Measurements from ENCODE around the gene TRABD2B. TPM values are rescaled to one million over a fixed set of nuclear protein-coding genes. Genes with fewer than 3 reads are reported as not detected.

Gene TRABD2B
- total RNA-seq, 1 experiment from 2014 or later: 10.3 TPM

DNA sequence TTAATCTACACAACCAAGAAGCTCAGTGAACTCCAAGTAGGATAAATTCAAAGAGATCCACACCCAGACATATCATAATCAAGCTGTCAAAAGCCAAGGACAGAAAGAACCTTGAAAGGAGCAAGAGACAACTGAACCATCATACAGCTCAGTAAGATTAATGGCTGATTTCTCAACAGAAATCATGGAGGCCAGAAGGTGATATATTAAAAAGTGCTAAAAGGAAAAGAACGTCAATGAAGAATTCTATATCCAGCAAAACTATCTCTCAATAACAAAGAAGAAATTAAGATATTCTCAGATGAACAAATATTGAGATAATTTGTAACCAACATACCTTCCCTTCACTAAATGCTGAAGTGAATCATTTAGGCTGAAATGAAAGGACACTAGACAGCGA is 161.8 kb downstream of the TRABD2B start:
- POLR2A ChIA-PET: no interaction called here
- no peaks in the 10 kb centered on the region; the same call in 1 of the 2 replicates for H3K27me3 Mint-ChIP-seq (ENCODE audit: low read depth)
- CTCF ChIA-PET: no interaction called here
- ATAC-seq (no peak), DNase-seq (ENCODE audit: low spot score) (no peak)
- peaks cover 13% of the 10 kb centered on the region for H3K36me3 Mint-ChIP-seq
- peaks cover 19% of the 10 kb centered on the region for H3K9me3 Mint-ChIP-seq
- H3K4me3 Mint-ChIP-seq: no peak overlapping the region
- peaks cover 23% of the 10 kb centered on the region for H3K4me1 Mint-ChIP-seq
- no peak overlapping the region for H3K27ac Mint-ChIP-seq
- TF ChIP-seq ZNF263 (CRISPR knock-in tag; IDR thresholded peaks at IDR 0.05; ENCODE audit: low read depth): no peak
- no peak for TF ChIP-seq NFE2L1 (CRISPR knock-in tag; IDR thresholded peaks at IDR 0.05)
- no peak for TF ChIP-seq RORB (CRISPR knock-in tag; IDR thresholded peaks at IDR 0.05)
- TF ChIP-seq ETV6 (CRISPR knock-in tag; IDR thresholded peaks at IDR 0.05): no peak
- no peak for TF ChIP-seq E2F4 (CRISPR knock-in tag; IDR thresholded peaks at IDR 0.05; ENCODE audit: borderline replicate concordance, low read depth)
- TF ChIP-seq ZNF532 (CRISPR knock-in tag; IDR thresholded peaks at IDR 0.05; ENCODE audit: borderline replicate concordance): no peak
- TF ChIP-seq IRF2 (CRISPR knock-in tag; IDR thresholded peaks at IDR 0.05; ENCODE audit: borderline replicate concordance, low read depth): no peak
- TF ChIP-seq CREB1 (CRISPR knock-in tag; IDR thresholded peaks at IDR 0.05): no peak
- TF ChIP-seq ZNF317 (CRISPR knock-in tag; IDR thresholded peaks at IDR 0.05; ENCODE audit: borderline replicate concordance, low read depth): no peak
- no peak for TF ChIP-seq HMGXB4 (CRISPR knock-in tag; IDR thresholded peaks at IDR 0.05)
- TF ChIP-seq SOX15 (CRISPR knock-in tag; IDR thresholded peaks at IDR 0.05): no peak
- no peak for TF ChIP-seq ESRRA (CRISPR knock-in tag; IDR thresholded peaks at IDR 0.05; ENCODE audit: borderline replicate concordance)
- TF ChIP-seq MAX (CRISPR knock-in tag; IDR thresholded peaks at IDR 0.05): no peak
- TF ChIP-seq ZNF512 (CRISPR knock-in tag; IDR thresholded peaks at IDR 0.05; ENCODE audit: borderline replicate concordance): no peak

DNA sequence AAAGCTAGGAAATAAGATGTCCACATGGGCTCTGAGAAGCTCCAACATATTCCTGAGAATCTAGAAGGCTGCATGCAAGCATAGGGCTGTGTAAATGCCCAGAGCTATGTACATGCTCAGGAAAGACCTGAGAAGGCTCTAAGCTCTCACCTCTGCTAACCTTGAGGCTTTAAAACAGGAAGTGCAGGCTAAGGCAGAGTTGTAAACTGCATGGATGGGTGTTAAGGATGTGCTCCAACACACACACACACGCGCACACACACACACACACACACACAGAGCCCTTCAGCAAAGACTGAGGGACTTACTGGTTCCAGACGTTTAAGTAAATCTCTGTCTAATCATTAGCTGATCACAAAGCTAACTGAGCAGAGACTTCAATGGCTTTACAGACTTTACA is 162.9 kb downstream of the TRABD2B start:
- Mint-ChIP-seq H3K27me3 (ENCODE audit: low read depth) (no peaks in the 10 kb centered on the region; the same call in none of the 2 replicates), H3K9me3 (peaks cover 19% of the 10 kb centered on the region), H3K36me3 (peaks cover 13% of the 10 kb centered on the region), H3K4me1 (peaks cover 32% of the 10 kb centered on the region), H3K27ac (no peak overlapping the region), H3K4me3 (no peak overlapping the region)
- ATAC-seq (no peak), DNase-seq (ENCODE audit: low spot score) (no peak)
- CTCF ChIA-PET: interaction anchor here (1.0 kb wide), 1 partner anchor 259 kb away, joined by 3 read pairs; no protein-coding TSS in a partner anchor
- POLR2A ChIA-PET: no interaction called here
- TF ChIP-seq, protein P1, sequence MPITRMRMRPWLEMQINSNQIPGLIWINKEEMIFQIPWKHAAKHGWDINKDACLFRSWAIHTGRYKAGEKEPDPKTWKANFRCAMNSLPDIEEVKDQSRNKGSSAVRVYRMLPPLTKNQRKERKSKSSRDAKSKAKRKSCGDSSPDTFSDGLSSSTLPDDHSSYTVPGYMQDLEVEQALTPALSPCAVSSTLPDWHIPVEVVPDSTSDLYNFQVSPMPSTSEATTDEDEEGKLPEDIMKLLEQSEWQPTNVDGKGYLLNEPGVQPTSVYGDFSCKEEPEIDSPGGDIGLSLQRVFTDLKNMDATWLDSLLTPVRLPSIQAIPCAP (CRISPR knock-in tag; IDR thresholded peaks at IDR 0.05): no peak
- TF ChIP-seq E2F1 (CRISPR knock-in tag; IDR thresholded peaks at IDR 0.05) (no peak), AFF4 (CRISPR knock-in tag; IDR thresholded peaks at IDR 0.05; ENCODE audit: borderline replicate concordance) (no peak), ZNF423 (CRISPR knock-in tag; IDR thresholded peaks at IDR 0.05) (no peak), ZNF512 (CRISPR knock-in tag; IDR thresholded peaks at IDR 0.05; ENCODE audit: borderline replicate concordance) (no peak), ESRRA (CRISPR knock-in tag; IDR thresholded peaks at IDR 0.05; ENCODE audit: borderline replicate concordance) (no peak)

All from WTC11 (cell line).